GM10847 (cell line): ENCODE results near the gene ERICH6B.

Source experiments
- POLR2A ChIP-seq: IDR thresholded peaks from 2 replicates; pipeline ENCODE4 v1.6.1; 2011; ENCODE audit not compliant: insufficient read length; ENCODE audit errors: extremely low read depth

The ERICH6B gene

GRCh38 chr13:45615501-45616101 is at the start of gene ERICH6B:
Gene ERICH6B, minus strand, starts transcription at chr13:45615739. Its CDS starts 18,734 bp downstream, at chr13:45597005.
- no peak for TF ChIP-seq POLR2A

- TF ChIP-seq POLR2A = no peak
Measured at GRCh38 chr13:45662162-45662561, 46.6 kb upstream of the ERICH6B start.

- no peak for TF ChIP-seq POLR2A
Measured at GRCh38 chr13:45659536-45659935, 44.0 kb upstream of the ERICH6B start.

DNA sequence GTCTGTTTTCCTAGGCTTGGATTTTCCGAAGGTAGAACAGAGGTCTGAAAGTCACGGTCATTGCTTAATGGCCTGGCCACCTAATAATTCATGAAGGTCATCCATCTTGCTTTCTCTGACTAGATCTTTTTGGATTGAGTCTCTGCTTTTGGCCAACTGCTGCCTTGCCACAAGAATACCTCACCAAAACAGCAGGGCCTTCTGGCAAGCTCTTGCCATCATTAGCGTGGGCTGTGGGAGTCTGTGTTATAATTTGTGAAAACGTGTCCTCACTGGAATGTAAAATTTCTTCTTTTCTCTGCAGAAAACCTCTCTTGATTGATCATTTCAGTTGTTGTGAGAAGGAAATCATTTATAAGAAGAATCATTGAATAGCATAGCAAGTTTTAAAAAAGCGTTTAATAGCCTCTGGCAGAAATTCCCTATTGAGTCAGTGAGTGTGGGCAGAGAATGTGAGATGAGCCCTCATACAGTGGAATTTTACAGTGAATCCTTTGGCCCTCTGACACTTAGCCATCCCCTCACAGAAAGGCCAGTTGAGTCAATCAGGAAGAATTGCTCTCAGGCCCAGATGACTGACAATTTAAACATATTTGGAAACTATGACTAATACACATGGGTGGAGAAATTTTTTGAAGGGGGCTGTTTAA is 43.2 kb upstream of the ERICH6B start:
- no peak for TF ChIP-seq POLR2A

DNA sequence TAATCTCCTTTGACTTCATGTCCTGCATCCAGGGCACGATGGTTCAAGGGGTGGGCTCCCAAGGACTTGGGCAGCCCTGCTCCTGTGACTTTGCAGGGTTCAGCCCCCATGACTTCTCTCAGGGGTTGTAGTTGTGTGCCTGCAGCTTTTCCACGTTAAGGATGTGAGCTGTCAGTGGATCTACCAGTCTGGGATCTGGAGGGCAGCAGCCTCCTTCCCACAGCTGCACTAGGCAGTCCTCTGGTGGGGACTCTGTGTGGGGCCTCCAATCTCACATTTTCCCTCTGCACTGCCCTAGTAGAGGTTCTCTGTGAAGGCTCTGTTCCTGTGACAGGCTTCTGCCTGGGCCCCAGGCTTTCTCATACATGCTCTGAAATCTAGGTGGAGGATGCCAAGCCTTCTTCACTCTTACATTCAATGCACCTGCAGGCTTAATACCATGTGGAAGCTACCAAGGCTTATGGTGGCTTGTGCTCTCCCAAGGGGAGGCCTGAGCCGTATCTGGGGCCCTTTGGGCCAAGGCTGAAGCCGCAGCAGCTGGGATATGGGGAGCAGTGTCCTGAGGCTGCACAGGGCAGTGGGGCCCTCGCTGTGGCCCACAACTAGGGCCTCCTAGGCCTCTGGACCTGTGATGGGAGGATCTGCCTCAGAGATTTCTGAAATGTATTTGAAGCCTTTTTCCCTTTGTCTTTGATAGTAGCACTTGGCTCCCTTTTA is 39.3 kb upstream of the ERICH6B start:
- no peak for TF ChIP-seq POLR2A

DNA sequence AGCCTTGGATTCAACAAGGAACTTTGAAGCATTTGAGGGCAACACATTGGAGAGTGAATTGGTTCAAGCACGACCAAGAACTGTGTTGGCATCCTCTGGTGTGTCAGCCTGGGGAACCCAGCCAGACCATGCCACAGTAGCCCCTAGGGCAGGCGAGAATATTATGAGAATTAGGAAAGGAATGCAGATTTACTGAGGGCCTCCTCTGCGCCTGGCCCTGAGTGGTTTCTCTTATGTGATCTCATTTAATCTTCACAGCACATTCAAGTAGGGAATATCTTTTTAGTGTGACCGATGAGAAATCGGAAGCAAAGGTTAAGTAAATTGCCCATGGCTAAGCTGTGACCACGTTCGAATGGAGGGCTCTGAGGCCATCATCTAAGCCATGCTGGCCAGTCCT is 15.3 kb upstream of the ERICH6B start:
- no peak for TF ChIP-seq POLR2A

GRCh38 chr13:45629940-45630339 is 14.4 kb upstream of the ERICH6B start:
- TF ChIP-seq POLR2A = no peak

DNA sequence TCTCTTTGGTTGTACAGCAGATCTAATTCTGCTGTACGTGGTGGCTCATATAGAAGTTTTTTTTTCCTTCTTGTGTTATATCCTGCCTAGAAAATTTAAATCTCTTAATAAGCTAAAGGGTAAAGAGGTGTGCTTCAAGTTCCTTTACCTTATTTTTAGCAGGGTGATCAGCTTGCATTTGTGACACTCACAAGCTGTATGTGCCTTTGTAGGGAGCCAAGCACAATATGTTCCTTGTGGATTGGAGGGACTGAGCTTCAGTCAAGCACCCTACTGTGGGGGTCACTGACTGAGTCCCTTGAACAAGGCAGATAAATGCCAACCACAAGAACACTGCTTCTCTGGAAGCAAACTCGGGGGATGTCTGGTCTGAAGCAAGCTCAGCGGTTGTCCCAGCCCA is 12.6 kb upstream of the ERICH6B start:
- TF ChIP-seq POLR2A = no peak

GRCh38 chr13:45627656-45628055 is 12.1 kb upstream of the ERICH6B start:
- TF ChIP-seq POLR2A = no peak

DNA sequence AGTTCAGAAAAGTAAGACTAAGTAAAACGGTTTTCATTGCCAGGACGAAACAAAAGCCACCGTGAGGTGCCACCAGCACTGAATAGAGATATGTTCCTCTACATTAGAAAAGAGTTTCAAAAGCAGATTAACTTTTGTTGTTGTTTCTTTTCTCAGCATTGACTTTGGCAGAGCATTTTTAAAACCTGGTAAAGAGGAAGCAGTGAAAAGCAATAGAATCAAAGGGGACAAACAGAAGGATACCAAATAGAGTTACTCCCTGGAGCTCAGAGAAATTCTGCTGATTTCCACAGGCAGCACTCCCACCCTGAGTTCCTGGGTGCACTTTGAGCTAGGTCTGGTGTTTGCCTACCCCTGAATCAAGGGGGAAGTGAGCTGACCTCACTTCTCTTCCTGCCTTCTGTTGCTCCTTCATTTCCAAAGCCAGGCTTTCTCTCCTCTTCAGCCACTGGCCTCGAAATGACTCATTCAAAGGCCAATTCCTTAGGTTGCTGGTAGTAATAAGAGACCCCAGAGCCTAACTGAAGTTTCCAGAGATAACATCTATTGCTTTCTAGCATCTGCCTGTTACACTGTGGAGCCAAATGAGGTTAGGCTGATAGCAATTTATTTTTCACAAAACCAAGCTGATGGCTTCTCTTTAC is 11.3 kb upstream of the ERICH6B start:
- no peak for TF ChIP-seq POLR2A

- no peak for TF ChIP-seq POLR2A
Measured at GRCh38 chr13:45623516-45624090, 8.1 kb upstream of the ERICH6B start.

DNA sequence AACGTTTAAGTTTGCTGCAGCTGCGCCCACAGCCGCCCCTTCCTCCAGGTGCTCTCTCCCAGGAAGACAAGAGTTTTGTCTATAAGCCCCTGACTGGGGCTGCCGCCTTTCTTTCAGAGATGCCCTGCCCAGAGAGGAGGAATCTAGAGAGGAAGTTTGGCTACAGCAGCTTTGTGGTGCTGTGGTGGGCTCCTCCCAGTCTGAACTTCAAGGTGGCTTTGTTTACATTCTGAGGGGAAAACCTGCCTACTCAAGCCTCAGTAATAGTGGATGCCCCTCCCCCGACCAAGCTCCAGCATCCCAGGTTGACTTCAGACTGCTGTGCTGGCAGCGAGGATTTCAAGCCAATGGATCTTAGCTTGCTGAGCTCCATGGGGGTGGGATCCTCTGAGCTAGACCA is 6.4 kb upstream of the ERICH6B start:
- TF ChIP-seq POLR2A = no peak

- TF ChIP-seq POLR2A = no peak
Measured at GRCh38 chr13:45607931-45608330, 7.6 kb downstream of the ERICH6B start.

DNA sequence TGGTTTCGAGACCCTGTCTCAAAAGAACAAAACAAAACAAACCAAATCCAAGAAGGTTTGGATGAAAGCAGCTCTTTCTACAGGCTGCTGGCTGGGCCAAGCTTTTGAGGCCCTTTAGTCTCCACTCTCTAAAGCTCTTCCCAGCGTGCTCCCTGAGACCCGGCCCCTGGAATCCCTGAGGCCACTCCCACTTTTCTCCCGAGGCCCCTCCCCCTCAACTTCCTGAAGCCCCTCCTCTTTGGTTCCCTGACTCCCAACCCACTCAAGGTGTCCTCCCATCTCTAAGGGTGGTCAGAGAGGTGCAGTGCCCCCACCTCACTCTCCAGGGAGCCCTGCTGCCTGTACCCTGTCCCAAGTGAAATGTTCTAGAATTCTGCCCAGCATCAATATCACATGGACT is 10.6 kb downstream of the ERICH6B start:
- no peak for TF ChIP-seq POLR2A

DNA sequence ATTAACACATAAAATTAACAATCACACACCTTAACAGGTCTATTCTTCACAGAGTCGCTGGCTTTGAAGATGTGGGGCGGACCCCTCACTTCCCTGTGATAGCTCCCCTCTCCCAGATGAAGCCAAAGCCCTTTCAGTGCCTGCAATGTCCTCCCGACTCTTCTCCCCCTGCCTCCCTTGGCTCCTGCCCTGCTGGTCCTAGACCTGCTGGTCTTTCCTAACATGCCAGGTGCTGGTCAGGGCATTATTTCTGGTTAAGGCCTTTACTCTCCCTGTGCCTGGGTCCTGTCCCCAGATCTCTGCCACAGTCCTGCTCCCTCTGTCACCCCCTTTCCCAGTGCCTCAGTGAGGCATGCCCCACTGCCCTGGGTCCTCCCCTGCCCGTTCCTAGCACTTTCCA is 12.2 kb downstream of the ERICH6B start:
- no peak for TF ChIP-seq POLR2A

DNA sequence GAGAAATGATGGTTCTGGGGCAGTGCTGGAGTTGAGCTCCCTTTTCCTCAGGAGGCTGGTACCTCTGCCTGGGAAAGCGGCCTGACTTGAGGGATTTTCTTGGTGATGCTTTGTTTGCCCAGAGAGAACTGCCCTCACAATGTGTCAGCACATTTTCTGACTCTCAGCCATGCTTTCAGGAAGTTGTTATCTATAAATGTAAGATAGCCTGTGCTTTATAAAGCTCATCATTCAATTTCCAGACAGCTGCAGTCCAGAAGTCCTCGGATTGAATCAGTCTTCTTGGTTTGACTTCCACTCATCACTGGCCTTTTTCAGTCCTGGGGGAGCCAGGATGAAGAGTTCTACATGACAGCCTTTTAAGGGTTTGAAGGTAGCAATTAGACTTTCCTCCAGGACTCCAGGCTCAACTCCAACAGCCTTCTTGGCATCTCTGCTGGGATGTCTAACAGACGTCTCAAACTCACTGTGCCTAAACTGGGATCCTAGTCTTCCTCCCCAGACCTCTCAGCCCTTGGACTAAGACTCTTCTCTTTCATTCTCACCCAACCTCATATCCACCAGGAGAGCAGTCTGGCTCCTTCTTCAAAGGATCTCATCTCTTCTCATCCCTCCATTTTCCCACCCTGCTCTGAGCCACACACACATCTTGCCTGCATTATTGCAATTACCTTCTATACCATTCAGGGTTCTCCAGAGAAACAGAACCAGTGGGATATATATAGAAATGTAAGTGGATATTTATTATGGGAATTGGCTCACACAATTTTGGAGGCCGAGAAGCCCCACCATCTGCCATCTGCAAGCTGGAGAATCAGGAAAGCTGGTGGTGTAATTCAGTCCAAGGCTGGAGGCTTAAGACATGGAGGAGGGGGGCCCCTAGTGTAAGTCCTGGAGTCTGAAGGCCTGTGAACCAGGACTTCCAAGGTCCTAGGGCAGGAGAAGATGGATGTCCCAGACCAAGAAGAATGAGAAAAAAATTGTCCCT is 13.1 kb downstream of the ERICH6B start:
- no peak for TF ChIP-seq POLR2A
